ENCODE results near the gene NEU1.

- no peak for TF ChIP-seq YY1 (IDR thresholded peaks at IDR 0.05; ENCODE audit: insufficient read depth, insufficient read length)
- no peak for TF ChIP-seq SUZ12 (IDR thresholded peaks at IDR 0.05; ENCODE audit: extremely low read depth, insufficient read depth, insufficient read length)
These were observed 16.5 kb upstream of the NEU1 start for GRCh38 chr6:31879143-31879542.
